PC-9 (cell line): ENCODE measurements around the gene TOM1L2.

Experiments used
- CTCF ChIP-seq: fragments of 200-600 bp; sonication (generic); conservative IDR thresholded peaks from 2 replicates; pipeline ENCODE4 v1.6.1; 2017; ENCODE audit warnings: mixed run types, antibody characterized with exemption, mild to moderate bottlenecking, moderate library complexity
- EZH2 ChIP-seq: fragments of 200-600 bp; sonication (generic); IDR thresholded peaks from 2 replicates; pipeline ENCODE4 v1.8.0; 2017; ENCODE audit warnings: antibody characterized with exemption, low read depth

GRCh38 chr17:17837380-17837821 is 134.8 kb downstream of the TOM1L2 start:
- TF ChIP-seq EZH2: no peak
- no peak for TF ChIP-seq CTCF
